Effector memory CD8-positive, alpha-beta T cell (primary cell): ENCODE data around the gene NLGN2.
A peak's percentile ranks its signal among the peaks of the same experiment; 100 is the strongest.

Experiments used
- ATAC-seq: fragments of 150-1000 bp; cut with Tn5 transposase; replicated peaks from 2 replicates; pipeline ENCODE4 v1.10.0; 2021; ENCODE audit warnings: mild to moderate bottlenecking, moderate library complexity
- DNase-seq, 3 experiments: peaks; one replicate each; pipeline ENCODE4 v3.0.0; 2021
- H3K27ac Mint-ChIP-seq, 2 donors: one replicate each; pipeline ENCODE4 v1.8.0; 2022; ENCODE audit warnings: mild to moderate bottlenecking in 2 of 2, mixed read lengths in 2 of 2, moderate library complexity in 2 of 2
- H3K27me3 Mint-ChIP-seq, 2 donors: one replicate each; pipeline ENCODE4 v1.8.0; 2022; ENCODE audit warnings: mixed read lengths in 2 of 2
- H3K36me3 Mint-ChIP-seq: one replicate; pipeline ENCODE4 v1.8.0; 2022; ENCODE audit warnings: mild to moderate bottlenecking, moderate library complexity, mixed read lengths; ENCODE audit not compliant: insufficient read depth
- H3K4me1 Mint-ChIP-seq, 2 donors: one replicate each; pipeline ENCODE4 v1.8.0; 2022; ENCODE audit warnings: low read depth in 2 of 2, mixed read lengths in 2 of 2
- H3K4me3 Mint-ChIP-seq, 2 donors: one replicate each; pipeline ENCODE4 v1.8.0; 2022; ENCODE audit warnings: mild to moderate bottlenecking in 2 of 2, mixed read lengths in 2 of 2, moderate library complexity in 2 of 2
- H3K9me3 Mint-ChIP-seq, 2 donors: one replicate each; pipeline ENCODE4 v1.8.0; 2022; ENCODE audit warnings: mixed read lengths in 2 of 2

NLGN2 gene

DNA sequence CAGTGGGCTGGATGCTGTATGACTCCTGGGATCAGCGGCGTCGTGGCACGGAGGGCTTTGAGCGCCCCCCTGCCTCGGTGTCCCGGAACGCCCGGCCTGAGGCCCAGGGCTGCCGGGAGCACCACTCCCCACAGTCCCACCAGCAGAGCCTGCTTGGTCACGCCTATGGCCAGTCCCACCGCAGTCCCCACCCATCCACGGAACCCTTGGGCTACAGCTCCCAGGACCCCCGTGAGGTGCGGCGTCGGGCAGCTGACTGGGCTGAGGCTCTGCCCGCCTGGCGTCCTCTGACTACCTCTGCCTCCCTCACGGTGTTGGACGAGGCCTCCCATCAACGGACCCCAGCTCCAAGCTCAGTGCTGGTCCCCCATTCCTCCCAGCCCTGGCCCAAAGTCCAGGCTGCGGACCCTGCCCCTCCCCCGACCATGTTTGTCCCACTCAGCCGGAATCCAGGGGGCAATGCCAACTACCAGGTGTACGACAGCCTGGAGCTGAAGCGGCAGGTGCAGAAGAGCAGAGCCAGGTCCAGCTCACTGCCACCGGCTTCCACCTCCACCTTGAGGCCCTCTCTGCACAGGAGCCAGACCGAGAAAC lies 19.3 kb downstream of the NLGN2 start:
- H3K4me3 Mint-ChIP-seq = no peak overlapping the region
- no peaks in the 10 kb centered on the region for H3K9me3 Mint-ChIP-seq
- peaks cover 0 to 1% of the 10 kb centered on the region in 2 donors for H3K4me1 Mint-ChIP-seq
- ATAC-seq (no peak), DNase-seq (no peak)
- no peaks in the 10 kb centered on the region for H3K27me3 Mint-ChIP-seq
- H3K27ac Mint-ChIP-seq = no peak overlapping the region
- no peaks in the 10 kb centered on the region for H3K36me3 Mint-ChIP-seq

DNA sequence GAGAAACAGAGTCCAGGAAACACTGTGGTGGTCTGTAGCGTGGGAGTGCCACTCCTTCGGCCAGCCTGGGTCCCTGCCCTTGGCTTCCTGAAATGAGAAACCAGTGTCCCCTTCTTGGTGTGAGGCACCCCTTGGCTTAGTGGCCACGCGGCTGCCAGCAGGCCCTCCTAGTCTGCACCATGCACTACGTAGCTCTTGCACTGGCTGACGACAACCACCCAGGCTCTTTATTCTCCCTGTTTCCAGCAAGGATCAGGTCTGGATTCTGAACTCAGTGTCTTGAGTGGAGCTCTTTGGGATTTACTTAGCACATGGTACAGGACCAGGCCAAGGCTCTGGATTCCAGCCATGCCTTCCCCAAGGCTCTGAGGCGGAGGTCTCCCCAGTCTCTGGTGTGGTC lies 19.9 kb downstream of the NLGN2 start:
- no peak for DNase-seq
- peaks cover 0 to 1% of the 10 kb centered on the region in 2 donors for H3K4me1 Mint-ChIP-seq
- H3K27me3 Mint-ChIP-seq = no peaks in the 10 kb centered on the region
- no peak overlapping the region for H3K4me3 Mint-ChIP-seq
- H3K36me3 Mint-ChIP-seq = no peaks in the 10 kb centered on the region
- no peak overlapping the region for H3K27ac Mint-ChIP-seq
- no peak for ATAC-seq
- no peaks in the 10 kb centered on the region for H3K9me3 Mint-ChIP-seq

DNA sequence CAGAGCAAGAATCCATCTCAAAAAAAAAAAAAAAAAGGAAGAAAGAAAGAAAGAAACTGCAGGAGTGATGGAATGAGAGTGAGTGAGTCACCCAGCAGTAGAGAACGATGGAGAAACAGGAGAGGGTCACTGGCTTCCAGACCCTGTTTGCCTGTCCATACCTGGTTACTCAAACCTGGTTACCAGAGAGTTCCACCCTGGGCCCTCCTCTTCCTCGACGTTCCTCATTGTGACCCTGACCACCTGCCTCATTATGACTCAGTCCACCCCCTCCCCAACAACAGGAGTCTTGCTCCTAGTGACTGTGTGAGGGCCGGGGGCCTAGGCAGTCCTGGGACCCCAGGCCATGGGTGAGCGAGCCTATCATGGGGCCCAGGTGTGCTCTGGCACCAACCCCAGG lies 20.9 kb downstream of the NLGN2 start, which contains the start of gene SPEM3:
TSS of gene SPEM3 (plus strand) at position 301 of the 400 bp plus-strand sequence. CDS start at position 347, 46 bp downstream.
- no peak within 1 kb of the TSS for H3K4me3 Mint-ChIP-seq
- no peaks in the 10 kb centered on the region for H3K9me3 Mint-ChIP-seq
- ATAC-seq = no peak
- no peaks in the 10 kb centered on the region for H3K27me3 Mint-ChIP-seq
- peaks cover 0 to 1% of the 10 kb centered on the region in 2 donors for H3K4me1 Mint-ChIP-seq
- H3K36me3 Mint-ChIP-seq = no peaks in the 10 kb centered on the region
- DNase-seq = no peak
- H3K27ac Mint-ChIP-seq = no peak within 1 kb of the TSS

DNA sequence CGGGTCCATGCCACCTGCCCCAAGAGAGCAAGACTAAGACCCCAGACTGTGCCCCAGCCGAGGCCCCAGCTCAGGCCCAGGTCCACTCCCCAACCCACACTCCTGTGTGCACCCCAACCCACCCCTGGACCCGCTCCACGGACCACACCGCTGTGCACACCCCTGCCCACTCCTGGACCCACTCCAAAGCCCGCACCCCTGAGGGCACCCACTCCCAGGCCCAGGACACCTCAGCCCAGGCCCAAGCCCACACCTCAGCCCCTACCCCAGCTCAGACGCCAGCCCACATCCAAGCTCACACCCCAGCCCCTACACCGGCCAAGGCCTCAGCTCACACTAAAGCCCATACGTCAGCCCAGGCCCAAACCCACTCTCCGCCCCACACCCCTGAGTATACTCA lies 22.1 kb downstream of the NLGN2 start:
- Mint-ChIP-seq H3K4me1 (no peaks in the 10 kb centered on the region), H3K27me3 (no peaks in the 10 kb centered on the region), H3K9me3 (no peaks in the 10 kb centered on the region), H3K27ac (no peak overlapping the region), H3K4me3 (no peak overlapping the region), H3K36me3 (no peaks in the 10 kb centered on the region)
- ATAC-seq (no peak), DNase-seq (no peak)

DNA sequence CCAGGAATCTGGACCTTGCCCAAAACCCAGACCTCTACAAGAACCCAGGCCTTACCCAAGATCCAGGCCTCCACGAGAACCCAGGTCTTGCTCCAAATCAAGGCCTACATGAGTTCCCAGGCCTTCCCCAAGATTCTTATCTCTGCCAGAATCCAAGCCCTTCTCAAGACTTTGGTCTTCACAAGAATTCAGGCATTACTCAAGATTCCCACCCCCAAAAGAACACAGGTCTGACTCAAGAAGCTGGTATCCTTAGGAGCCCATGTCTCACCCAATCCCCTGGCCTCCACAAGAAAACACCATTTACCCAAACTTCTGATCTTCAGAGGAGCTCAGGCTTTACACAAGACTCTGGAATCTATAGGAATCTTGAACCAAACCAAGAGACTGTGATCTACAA lies 23.6 kb downstream of the NLGN2 start:
- Mint-ChIP-seq H3K27me3 (no peaks in the 10 kb centered on the region), H3K36me3 (peaks cover 10% of the 10 kb centered on the region), H3K27ac (no peak overlapping the region), H3K4me1 (peaks cover 9 to 12% of the 10 kb centered on the region in 2 donors), H3K9me3 (no peaks in the 10 kb centered on the region), H3K4me3 (no peak overlapping the region)
- ATAC-seq (no peak), DNase-seq (no peak)

DNA sequence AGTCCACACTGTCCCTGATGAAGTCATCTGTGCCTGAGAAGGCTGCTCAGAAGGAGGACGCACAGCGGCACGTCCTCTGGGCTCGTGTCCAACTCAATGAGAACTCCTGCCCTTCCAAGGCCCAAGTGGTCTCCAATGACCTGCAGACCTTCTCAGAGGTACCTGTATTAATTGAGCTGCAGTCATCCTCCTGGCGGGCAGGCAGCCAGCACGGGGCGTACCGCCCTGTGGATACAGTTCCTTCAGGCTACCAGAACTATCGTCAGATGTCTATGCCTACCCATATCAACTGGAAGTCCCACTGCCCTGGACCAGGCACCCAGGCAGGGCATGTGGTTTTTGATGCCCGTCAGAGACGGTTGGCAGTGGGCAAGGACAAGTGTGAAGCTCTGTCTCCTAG lies 24.7 kb downstream of the NLGN2 start:
- Mint-ChIP-seq H3K4me3 (no peak overlapping the region), H3K36me3 (peaks cover 21% of the 10 kb centered on the region), H3K4me1 (peaks cover 16 to 19% of the 10 kb centered on the region in 2 donors), H3K27me3 (no peaks in the 10 kb centered on the region), H3K9me3 (no peaks in the 10 kb centered on the region), H3K27ac (no peak overlapping the region)
- ATAC-seq = no peak
- DNase-seq = no peak

DNA sequence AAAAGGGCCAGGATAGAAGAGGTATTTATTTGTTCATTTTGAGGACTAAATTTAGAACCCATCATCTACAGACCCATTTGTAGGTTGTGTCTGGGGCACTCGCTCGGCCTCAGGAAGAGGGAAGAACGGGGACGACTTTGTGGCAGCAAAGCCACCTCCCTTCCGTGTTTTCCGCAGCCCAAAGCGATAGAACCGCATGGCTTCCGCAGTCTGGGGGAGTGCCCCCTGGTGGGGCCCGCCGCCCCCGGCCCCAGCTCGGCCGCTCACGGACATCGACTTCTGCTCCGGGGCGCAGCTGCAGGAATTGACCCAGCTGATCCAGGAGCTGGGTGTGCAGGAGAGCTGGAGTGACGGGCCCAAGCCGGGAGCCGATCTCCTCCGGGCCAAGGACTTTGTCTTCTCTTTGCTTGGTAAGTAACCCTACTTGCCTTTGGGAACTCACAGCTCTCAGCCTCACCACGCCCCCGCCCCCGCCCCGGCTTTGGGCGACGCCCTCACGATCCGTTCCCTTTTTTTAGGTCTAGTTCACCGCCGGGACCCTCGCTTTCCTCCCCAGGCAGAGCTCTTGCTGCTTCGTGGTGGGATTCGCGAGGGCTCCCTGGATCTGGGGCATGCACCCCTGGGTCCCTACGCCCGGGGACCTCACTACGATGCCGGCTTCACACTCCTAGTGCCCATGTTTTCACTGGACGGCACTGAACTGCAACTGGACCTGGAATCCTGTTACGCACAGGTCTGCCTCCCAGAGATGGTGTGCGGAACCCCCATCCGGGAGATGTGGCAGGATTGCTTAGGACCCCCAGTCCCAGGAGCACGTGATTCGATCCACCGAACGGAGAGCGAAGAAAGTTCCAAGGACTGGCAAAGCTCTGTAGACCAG lies 28.3 kb downstream of the NLGN2 start:
- ATAC-seq (peak; percentile 37), DNase-seq (peak; percentile 11 to 41 (median 27))
- H3K4me3 Mint-ChIP-seq = peak overlapping the region; percentile 93 to 97
- H3K36me3 Mint-ChIP-seq = peaks cover 28% of the 10 kb centered on the region
- H3K27ac Mint-ChIP-seq = peak overlapping the region; percentile 90 to 93
- peaks cover 22 to 34% of the 10 kb centered on the region in 2 donors for H3K27me3 Mint-ChIP-seq
- H3K9me3 Mint-ChIP-seq = no peaks in the 10 kb centered on the region
- H3K4me1 Mint-ChIP-seq = peaks cover 34 to 41% of the 10 kb centered on the region in 2 donors

DNA sequence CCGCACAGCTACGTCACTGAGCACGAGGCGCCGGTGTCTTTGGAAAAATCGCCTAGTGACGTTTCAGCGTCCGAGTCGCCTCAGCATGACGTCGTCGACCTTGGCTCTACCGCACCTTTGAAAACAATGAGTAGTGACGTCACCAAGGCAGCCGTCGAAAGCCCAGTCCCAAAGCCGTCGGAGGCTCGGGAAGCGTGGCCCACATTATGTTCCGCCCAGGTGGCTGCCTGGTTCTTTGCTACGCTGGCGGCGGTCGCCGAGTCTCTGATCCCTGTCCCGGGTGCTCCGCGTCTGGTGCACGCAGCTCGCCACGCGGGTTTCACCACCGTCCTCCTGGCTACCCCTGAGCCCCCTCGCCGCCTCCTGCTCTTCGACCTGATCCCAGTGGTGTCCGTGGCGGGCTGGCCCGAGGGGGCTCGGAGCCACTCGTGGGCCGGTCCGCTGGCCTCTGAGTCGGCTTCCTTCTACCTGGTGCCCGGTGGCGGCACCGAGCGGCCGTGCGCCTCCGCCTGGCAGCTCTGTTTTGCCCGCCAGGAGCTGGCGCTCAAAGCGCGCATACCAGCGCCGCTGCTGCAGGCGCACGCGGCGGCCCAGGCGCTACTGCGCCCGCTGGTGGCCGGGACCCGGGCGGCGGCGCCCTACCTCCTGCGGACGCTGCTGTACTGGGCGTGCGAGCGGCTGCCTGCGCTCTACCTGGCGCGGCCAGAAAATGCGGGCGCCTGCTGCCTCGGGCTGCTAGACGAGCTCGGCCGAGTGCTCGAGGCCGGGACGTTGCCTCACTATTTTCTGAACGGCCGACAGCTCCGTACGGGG lies 29.1 kb downstream of the NLGN2 start:
- Mint-ChIP-seq H3K4me3 (peak overlapping the region; percentile 93 to 97), H3K4me1 (peaks cover 34 to 41% of the 10 kb centered on the region in 2 donors), H3K9me3 (no peaks in the 10 kb centered on the region), H3K27me3 (peaks cover 29 to 43% of the 10 kb centered on the region in 2 donors), H3K36me3 (peaks cover 28% of the 10 kb centered on the region), H3K27ac (peak overlapping the region; percentile 68 to 93)
- DNase-seq (peak; percentile 72 to 82 (median 78)), ATAC-seq (peak; percentile 65)

DNA sequence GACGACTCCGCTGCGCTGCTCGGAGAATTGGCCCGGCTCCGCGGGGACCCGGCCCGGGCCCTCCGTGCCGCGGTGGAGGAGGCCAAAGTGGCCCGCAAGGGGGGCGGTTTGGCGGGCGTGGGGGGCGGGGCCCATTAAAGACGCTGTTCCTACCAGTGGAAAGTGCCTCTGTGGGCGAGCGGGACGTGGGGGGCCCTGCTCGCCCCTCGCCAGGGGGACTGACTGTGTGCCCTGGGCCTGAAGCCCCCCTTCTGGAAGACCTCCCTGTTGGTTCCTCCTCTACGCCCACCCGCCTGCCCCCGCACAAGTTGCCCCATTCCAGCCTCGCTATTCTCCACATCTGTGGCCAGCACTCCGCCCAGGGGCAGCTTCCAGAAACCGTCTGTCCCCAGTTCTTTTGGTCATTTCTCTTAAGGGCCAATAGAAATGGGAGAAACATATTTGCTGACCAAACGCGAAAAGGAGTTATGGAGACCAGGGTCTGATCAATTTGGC lies 29.8 kb downstream of the NLGN2 start:
- Mint-ChIP-seq H3K4me1 (peaks cover 34 to 41% of the 10 kb centered on the region in 2 donors), H3K27me3 (peaks cover 35 to 49% of the 10 kb centered on the region in 2 donors), H3K9me3 (no peaks in the 10 kb centered on the region), H3K4me3 (peak overlapping the region; percentile 93 to 97), H3K27ac (peak overlapping the region in 1 of 2 donors; percentile 93), H3K36me3 (peaks cover 28% of the 10 kb centered on the region)
- DNase-seq (no peak), ATAC-seq (no peak)

DNA sequence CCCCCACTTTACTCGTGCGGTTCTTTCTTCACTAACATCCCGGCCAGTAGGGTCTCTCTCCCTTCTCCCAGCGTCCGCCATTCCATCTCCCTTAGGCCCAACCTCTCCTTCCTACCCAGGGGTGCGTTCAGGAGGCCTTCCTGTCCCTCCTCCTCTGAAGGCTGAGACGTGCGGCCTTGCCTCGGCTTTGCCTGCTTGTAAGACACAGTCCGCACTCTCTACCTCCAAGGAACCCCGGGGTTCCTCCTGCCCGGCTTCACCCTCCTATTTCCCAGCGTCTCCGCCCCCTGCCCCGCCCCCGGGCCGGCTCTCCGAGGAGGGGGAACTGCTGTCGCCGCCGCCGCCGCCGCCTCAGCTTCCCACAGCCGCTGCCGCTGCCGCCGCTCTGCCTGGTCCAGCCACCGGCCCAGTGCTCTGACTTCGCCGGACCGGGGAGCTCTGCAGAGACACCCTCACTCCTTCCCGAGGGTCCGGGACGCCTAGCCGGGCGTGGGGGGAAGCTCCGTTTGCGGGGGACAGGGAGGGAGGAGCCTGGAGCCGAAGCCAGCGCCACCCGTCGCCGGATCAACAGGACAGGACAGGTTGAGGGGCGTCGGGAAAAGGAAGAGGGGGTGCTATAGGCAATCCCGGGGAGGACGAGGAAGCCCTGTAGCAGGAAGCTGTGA lies 30.4 kb downstream of the NLGN2 start:
- H3K36me3 Mint-ChIP-seq = peaks cover 28% of the 10 kb centered on the region
- no peaks in the 10 kb centered on the region for H3K9me3 Mint-ChIP-seq
- H3K4me1 Mint-ChIP-seq = peaks cover 34 to 41% of the 10 kb centered on the region in 2 donors
- peak overlapping the region in 1 of 2 donors; percentile 16 for H3K27ac Mint-ChIP-seq
- ATAC-seq (no peak), DNase-seq (peak in 1 of 3 experiments; percentile 12)
- H3K27me3 Mint-ChIP-seq = peaks cover 40 to 53% of the 10 kb centered on the region in 2 donors
- H3K4me3 Mint-ChIP-seq = peak overlapping the region; percentile 60 to 76

DNA sequence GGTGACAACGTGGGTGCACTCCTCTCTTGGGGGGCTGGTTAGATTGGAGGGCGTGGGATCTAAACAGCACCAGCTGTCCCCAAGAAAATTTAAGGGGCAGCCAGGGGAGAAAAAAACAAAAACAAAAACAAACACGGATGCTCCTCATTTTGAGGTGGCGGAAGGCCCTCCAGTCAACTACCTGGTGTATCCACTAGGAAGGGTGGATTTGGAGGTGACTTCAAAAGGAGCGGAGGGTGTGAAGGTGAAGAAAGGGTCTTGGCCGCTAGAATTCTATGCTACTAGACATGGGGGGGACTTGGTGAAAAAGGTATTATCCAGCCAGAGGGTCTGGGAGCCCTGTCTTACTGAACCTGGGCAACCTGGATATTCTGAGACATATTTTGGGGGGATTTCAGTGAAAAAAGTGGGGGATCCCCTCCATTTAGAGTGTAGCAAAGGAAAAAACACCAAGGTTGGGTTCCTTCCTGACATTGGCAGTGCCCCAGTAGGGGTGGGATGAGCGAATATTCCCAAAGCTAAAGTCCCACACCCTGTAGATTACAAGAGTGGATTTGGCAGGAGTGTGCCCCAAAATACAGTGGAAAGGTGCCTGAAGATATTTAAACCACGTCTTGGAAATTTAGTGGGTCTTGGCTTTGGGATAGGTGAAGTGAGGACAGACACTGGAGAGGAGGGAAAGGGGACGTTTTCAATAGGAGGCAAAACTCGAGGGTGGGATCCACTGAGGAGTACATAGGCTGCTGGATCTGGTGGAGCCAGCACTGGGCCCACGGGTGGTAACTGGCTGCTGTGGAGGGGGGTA lies 31.2 kb downstream of the NLGN2 start:
- ATAC-seq = no peak
- H3K4me3 Mint-ChIP-seq = peak overlapping the region; percentile 60 to 76
- peaks cover 47 to 61% of the 10 kb centered on the region in 2 donors for H3K27me3 Mint-ChIP-seq
- H3K27ac Mint-ChIP-seq = peak overlapping the region in 1 of 2 donors; percentile 16
- H3K4me1 Mint-ChIP-seq = peaks cover 34 to 41% of the 10 kb centered on the region in 2 donors
- DNase-seq = no peak
- peaks cover 30% of the 10 kb centered on the region for H3K36me3 Mint-ChIP-seq
- H3K9me3 Mint-ChIP-seq = no peaks in the 10 kb centered on the region

DNA sequence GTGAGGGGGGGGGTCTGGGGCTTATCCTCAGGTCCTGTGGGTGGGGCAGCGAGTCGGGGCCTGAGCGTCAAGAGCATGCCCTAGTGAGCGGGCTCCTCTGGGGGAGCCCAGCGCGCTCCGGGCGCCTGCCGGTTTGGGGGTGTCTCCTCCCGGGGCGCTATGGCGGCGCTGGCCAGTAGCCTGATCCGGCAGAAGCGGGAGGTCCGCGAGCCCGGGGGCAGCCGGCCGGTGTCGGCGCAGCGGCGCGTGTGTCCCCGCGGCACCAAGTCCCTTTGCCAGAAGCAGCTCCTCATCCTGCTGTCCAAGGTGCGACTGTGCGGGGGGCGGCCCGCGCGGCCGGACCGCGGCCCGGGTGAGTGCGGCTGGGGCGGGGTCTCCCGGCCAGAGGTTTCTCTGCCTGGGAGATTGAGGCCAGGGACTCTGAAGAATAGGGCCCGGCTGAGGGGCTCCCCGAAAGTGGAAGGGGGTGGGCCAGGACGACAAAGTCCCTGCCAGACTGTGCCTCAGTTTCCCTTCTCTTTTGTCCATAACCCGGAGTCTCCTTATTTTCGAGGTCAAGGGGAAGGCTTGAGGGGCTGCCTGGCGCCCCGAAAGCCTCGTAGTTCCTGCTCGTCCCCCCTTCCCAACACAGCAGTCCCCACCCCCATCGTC lies 31.9 kb downstream of the NLGN2 start, which contains the start of gene FGF11:
TSS of gene FGF11 (plus strand) at position 51 of the 651 bp plus-strand sequence. CDS start at position 160, 109 bp downstream.
- Mint-ChIP-seq H3K4me3 (peak within 1 kb of the TSS; percentile 78 to 83), H3K4me1 (peaks cover 34 to 41% of the 10 kb centered on the region in 2 donors), H3K27ac (peak within 1 kb of the TSS; percentile 16 to 87), H3K36me3 (peaks cover 30% of the 10 kb centered on the region), H3K27me3 (peaks cover 52 to 67% of the 10 kb centered on the region in 2 donors), H3K9me3 (no peaks in the 10 kb centered on the region)
- no peak for ATAC-seq
- no peak for DNase-seq
